HG03196 (cell line): Measurements from ENCODE around the gene GNAT2.

Experiments used
- ATAC-seq: cut with Tn5 transposase; IDR thresholded peaks from one replicate; pipeline ENCODE4 v1.9.1; 2021; ENCODE audit not compliant: unreplicated experiment

The GNAT2 gene

DNA sequence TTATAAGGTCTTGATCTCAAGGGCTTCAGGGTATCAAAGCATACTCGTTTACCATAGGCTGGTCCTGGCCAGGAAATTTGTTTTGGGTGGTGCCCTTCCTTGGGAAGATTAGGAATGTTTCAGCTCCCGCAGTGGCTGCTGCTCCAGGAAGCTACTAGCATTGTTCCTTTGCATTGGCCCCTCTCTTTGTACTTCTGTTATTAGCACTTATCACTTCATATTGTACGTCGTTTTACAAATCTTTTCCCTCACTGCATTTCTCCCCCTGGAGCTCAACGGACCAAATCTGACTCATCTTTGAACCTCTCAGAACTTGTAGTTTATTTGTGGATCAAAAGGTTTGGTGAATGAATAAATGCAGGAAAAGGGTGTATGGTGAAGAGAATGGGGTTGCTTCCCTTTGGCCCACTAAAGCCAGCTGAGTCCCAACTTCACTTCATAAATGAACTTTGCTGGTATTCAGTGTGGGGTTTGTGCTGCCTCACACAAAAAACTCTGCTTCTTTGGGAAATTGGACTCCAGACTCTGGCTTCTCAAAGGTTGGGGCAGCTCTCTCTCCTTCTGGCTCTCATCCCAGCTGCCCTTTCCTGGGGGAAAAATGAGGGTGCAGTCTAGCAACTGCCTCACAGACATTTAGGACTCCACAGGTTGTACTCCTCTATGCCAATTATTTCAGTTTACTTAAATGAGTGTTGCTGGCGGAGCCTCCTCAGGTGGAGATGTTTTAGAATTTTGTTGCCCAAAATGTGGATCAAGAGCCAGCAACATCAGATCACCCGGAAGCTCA is 5.9 kb downstream of the GNAT2 start:
- no peak for ATAC-seq

GRCh38 chr1:109611308-109611990 is 8.0 kb downstream of the GNAT2 start:
- no peak for ATAC-seq

DNA sequence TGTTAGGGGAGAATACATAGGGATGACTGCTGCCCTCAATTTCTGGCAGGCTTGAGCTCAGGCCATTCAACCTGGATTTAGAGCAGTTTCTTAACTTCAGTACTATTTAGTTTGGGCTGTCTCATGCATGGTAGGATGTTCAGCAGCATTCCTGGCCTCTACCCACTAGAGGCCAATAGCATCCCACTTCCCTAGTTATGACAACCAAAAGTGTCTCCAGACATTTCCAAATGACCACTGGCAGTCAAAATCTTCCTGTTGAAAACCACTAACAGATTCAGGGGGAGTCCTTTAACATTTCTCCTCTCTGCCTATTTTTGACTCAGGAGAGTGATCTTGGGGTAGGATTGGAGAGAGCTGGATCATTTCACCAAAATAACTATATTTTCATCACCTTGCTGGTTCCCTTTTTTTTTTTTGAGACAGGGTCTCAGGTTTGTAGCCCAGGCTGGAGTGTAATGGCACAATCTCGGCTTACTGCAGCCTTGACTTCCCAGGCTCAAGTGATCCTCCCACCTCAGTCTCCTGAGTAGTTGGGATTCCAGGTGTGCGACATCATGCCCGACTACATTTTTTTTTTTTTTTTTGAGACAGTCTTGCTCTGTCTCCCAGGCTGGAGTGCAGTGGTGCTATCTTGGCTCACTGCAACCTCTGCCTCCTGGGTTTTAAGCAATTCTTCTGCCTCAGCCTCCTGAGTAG is 8.7 kb downstream of the GNAT2 start:
- ATAC-seq = no peak

GRCh38 chr1:109609881-109610280 is 9.5 kb downstream of the GNAT2 start:
- ATAC-seq = no peak

- ATAC-seq = no peak
These were observed 14.0 kb downstream of the GNAT2 start for GRCh38 chr1:109605381-109605780.

DNA sequence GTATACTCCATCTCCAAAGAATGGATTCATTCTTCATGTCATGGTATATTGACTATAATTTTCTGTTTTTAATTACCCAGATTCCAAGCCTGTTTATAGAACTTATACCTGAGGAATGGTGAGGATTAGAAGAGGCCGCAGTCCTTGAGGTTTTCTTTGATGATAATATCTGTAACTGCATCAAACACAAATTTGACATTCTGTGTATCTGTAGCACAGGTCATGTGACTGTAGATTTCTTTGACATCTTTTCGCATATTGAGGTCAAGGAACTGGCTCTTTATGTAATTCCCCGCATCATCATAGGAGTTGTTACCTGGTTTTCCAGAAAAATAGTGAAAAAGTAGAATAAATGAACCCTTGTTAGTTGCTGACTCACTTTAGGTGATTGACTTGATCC is 16.2 kb downstream of the GNAT2 start:
- no peak for ATAC-seq

- no peak for ATAC-seq
These were observed 20.8 kb downstream of the GNAT2 start for GRCh38 chr1:109598655-109599054.

DNA sequence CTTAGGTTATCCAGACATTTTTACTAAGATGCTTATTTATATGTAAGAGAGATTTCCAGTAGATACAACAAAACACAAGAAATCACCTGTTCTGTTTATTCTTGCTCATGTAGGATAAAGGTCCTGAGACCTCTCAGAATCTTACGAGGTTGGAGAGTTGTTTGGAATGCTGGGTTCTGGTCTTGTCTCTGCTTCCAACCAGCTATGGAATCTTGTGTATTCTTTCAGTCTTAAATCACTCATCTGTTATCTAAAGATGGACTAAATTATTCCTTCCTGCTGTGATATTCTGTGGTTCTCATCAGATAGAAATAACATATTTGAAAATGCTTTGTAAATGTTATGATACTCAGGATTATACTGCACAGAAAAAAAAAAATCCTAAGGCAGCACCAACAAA is 21.3 kb downstream of the GNAT2 start:
- no peak for ATAC-seq

GRCh38 chr1:109595531-109595930 is 23.9 kb downstream of the GNAT2 start:
- no peak for ATAC-seq

- ATAC-seq = no peak
These were observed 26.5 kb downstream of the GNAT2 start for GRCh38 chr1:109592916-109593315.

- no peak for ATAC-seq
These were observed 29.7 kb downstream of the GNAT2 start for GRCh38 chr1:109589679-109590078.

GRCh38 chr1:109589177-109589576 is 30.2 kb downstream of the GNAT2 start:
- ATAC-seq = no peak

- no peak for ATAC-seq
These were observed 33.4 kb downstream of the GNAT2 start for GRCh38 chr1:109586055-109586454.

- no peak for ATAC-seq
These were observed 34.6 kb downstream of the GNAT2 start for GRCh38 chr1:109584766-109585165.

DNA sequence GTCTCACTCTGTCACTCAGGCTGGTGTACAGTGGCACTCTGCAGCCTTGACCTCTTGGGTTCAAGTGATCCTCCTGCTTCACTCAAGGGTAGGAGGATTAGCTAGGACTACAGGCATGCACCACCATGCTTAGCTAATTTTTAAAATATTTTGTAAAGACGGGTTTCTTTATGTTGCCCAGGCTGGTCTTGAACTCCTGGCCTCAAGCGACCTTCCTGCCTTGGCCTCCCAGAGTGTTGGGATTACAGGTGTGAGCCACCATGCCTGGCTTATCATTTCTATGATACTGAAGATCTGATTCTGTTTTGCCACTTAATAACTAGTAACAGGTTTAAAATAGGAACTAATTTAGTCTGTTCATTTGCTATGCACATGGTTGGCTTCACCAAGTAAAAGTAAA is 37.4 kb downstream of the GNAT2 start:
- no peak for ATAC-seq

DNA sequence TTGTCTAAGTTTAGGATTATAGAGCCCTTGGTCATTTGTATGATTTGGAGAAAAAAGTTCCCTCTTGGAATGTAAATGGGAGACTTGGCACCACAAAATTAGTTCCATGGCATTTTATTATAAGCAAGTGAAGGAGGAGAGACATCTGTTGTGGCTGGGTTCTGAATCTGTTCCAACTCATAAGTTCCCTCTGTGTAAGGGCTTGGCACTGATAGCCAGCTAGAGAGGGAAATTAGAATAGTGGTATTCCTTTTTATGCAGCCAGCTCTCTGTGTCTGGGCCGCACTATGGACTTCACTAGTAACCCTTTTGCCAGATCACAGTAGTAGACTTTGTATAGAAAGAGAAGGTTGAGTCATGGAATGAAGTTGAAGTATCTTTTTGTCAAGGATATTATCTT is 39.9 kb downstream of the GNAT2 start:
- no peak for ATAC-seq

GRCh38 chr1:109578947-109579443 is 40.4 kb downstream of the GNAT2 start:
- no peak for ATAC-seq

DNA sequence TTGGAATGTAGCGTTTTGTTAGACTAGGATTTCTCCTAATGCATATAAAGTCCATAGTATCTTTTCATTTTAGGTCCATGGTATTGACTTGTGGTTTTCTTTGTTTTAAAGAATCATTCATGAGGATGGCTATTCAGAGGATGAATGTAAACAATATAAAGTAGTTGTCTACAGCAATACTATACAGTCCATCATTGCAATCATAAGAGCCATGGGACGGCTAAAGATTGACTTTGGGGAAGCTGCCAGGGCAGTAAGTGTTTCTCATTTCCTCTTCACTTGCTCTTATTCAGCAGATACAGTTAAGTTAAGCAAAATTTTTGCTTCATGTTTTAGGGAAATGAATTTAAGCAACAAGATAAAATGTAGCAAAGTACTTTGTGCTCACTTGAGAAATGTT is 45.6 kb downstream of the GNAT2 start:
- ATAC-seq = no peak

GRCh38 chr1:109570414-109570813 is 49.0 kb downstream of the GNAT2 start:
- ATAC-seq = no peak

DNA sequence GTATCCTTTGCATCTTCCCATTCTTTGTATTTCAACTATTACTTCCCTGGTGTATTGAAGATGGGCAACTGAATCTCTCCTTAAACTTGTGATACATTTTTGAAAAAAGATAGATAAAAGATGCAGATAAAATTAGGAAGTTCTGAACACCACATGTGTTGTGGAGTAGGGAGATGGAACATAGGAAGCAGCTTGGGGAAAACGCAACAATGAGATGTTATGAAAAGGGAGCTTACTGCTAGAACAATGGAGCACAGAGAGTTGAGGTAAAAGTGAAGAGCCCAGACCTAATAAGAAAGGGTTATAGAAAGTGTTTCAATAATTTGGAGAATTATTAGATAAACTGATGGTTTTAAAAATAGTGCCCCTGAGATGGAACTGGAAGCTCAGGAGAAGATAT is 50.1 kb downstream of the GNAT2 start:
- ATAC-seq = no peak

- ATAC-seq = no peak
These were observed 51.3 kb downstream of the GNAT2 start for GRCh38 chr1:109567877-109568672.
